PC-9 (cell line): ENCODE data around the gene RTN1.

Source experiments
- CTCF ChIP-seq: fragments of 200-600 bp; sonication (generic); conservative IDR thresholded peaks from 2 replicates; pipeline ENCODE4 v1.6.1; 2017; ENCODE audit warnings: mixed run types, antibody characterized with exemption, mild to moderate bottlenecking, moderate library complexity
- EZH2 ChIP-seq: fragments of 200-600 bp; sonication (generic); IDR thresholded peaks from 2 replicates; pipeline ENCODE4 v1.8.0; 2017; ENCODE audit warnings: antibody characterized with exemption, low read depth

GRCh38 chr14:59847711-59848110 is 22.9 kb downstream of the RTN1 start:
- no peak for TF ChIP-seq CTCF
- no peak for TF ChIP-seq EZH2
